ENCODE results near the gene MRTFA.

The MRTFA gene

GRCh38 chr22:40636380-40637182 lies at the start of gene MRTFA:
Gene MRTFA, minus strand, starts transcription at chr22:40636719.
- peak within 1 kb of the TSS; percentile 92 for H3K4me3 ChIP-seq (ENCODE audit: low read depth, low read length)
- in situ Hi-C loops (cut with HindIII; ENCODE audit: low sequenced_read_pairs): no loop called here
- DNase-seq (ENCODE audit: low read depth, low spot score): peak; percentile 100
- no peak for TF ChIP-seq CTCF (IDR thresholded peaks at IDR 0.05; ENCODE audit: low read depth, low read length)

GRCh38 chr22:40685406-40685805 lies 48.9 kb upstream of the MRTFA start:
- DNase-seq (ENCODE audit: low read depth, low spot score): no peak
- in situ Hi-C loops (cut with HindIII; ENCODE audit: low sequenced_read_pairs): no loop called here
- no peak overlapping the region for H3K4me3 ChIP-seq (ENCODE audit: low read depth, low read length)
- TF ChIP-seq CTCF (IDR thresholded peaks at IDR 0.05; ENCODE audit: low read depth, low read length): no peak

GRCh38 chr22:40684728-40685127 lies 48.2 kb upstream of the MRTFA start:
- DNase-seq (ENCODE audit: low read depth, low spot score): no peak
- no peak overlapping the region for H3K4me3 ChIP-seq (ENCODE audit: low read depth, low read length)
- in situ Hi-C loops (cut with HindIII; ENCODE audit: low sequenced_read_pairs): no loop called here
- no peak for TF ChIP-seq CTCF (IDR thresholded peaks at IDR 0.05; ENCODE audit: low read depth, low read length)

- no peak for TF ChIP-seq CTCF (IDR thresholded peaks at IDR 0.05; ENCODE audit: low read depth, low read length)
- in situ Hi-C loops (cut with HindIII; ENCODE audit: low sequenced_read_pairs): no loop called here
- no peak for DNase-seq (ENCODE audit: low read depth, low spot score)
- no peak overlapping the region for H3K4me3 ChIP-seq (ENCODE audit: low read depth, low read length)
Observed at GRCh38 chr22:40681451-40681850, 44.9 kb upstream of the MRTFA start.

- DNase-seq (ENCODE audit: low read depth, low spot score): no peak
- no peak for TF ChIP-seq CTCF (IDR thresholded peaks at IDR 0.05; ENCODE audit: low read depth, low read length)
- H3K4me3 ChIP-seq (ENCODE audit: low read depth, low read length): no peak overlapping the region
- in situ Hi-C loops (cut with HindIII; ENCODE audit: low sequenced_read_pairs): no loop called here
Observed at GRCh38 chr22:40680819-40681183, 44.3 kb upstream of the MRTFA start.

- peak; percentile 16 for TF ChIP-seq CTCF (IDR thresholded peaks at IDR 0.05; ENCODE audit: low read depth, low read length)
- no peak for DNase-seq (ENCODE audit: low read depth, low spot score)
- no peak overlapping the region for H3K4me3 ChIP-seq (ENCODE audit: low read depth, low read length)
- in situ Hi-C loops (cut with HindIII; ENCODE audit: low sequenced_read_pairs): no loop called here
Observed at GRCh38 chr22:40679964-40680818, 43.7 kb upstream of the MRTFA start.

Measured in astrocyte of the spinal cord (primary cell).